Suprapubic skin (tissue), 4 donors: ENCODE results near the gene ATG14.

Experiments
- POLR2A ChIP-seq, 2 donors: fragments of 450-650 bp; IDR thresholded peaks; one replicate each; pipeline ENCODE4 v1.6.1; 2017; ENCODE audit warnings: antibody characterized with exemption in 2 of 2, mild to moderate bottlenecking in 2 of 2, moderate library complexity in 2 of 2
- POLR2AphosphoS5 ChIP-seq, 3 donors: sonication (generic); formaldehyde crosslinking; IDR thresholded peaks; one replicate each; pipeline ENCODE4 v1.6.1; 2017; ENCODE audit warnings: antibody characterized with exemption in 3 of 3
- TF ChIP-seq, protein P1 (sequence below), 2 donors: fragments of 200-600 bp in 1 of 2; fragments of 450-650 bp in 1 of 2; sonication (generic) in 1 of 2; IDR thresholded peaks; one replicate each; pipeline ENCODE4 v1.5.1; 2016 to 2019; ENCODE audit warnings: antibody characterized with exemption in 2 of 2, mild to moderate bottlenecking in 1 of 2, moderate library complexity in 1 of 2

- TF ChIP-seq POLR2A (IDR thresholded peaks at IDR 0.05) = no peak
- TF ChIP-seq, protein P1, sequence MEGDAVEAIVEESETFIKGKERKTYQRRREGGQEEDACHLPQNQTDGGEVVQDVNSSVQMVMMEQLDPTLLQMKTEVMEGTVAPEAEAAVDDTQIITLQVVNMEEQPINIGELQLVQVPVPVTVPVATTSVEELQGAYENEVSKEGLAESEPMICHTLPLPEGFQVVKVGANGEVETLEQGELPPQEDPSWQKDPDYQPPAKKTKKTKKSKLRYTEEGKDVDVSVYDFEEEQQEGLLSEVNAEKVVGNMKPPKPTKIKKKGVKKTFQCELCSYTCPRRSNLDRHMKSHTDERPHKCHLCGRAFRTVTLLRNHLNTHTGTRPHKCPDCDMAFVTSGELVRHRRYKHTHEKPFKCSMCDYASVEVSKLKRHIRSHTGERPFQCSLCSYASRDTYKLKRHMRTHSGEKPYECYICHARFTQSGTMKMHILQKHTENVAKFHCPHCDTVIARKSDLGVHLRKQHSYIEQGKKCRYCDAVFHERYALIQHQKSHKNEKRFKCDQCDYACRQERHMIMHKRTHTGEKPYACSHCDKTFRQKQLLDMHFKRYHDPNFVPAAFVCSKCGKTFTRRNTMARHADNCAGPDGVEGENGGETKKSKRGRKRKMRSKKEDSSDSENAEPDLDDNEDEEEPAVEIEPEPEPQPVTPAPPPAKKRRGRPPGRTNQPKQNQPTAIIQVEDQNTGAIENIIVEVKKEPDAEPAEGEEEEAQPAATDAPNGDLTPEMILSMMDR (IDR thresholded peaks at IDR 0.05) = peak; percentile 14 to 48
- no peak for TF ChIP-seq POLR2AphosphoS5 (IDR thresholded peaks at IDR 0.05)
Measured at GRCh38 chr14:55438066-55438683, 26.5 kb upstream of the ATG14 start.
